K562 (cell line): ENCODE measurements around the gene RERG. TPM values are rescaled to one million over a fixed set of nuclear protein-coding genes. Genes with fewer than 3 reads are reported as not detected.

Experiments
- ATAC-seq: fragments of 200-7000 bp; cut with Tn5 transposase; 3 replicates; pipeline ENCODE4 v1.9.1; 2020; ENCODE audit warnings: moderate library complexity
- BruUV-seq: library from RNA; stranded (reverse); fragments of 400-500 nt; replicated peaks from 2 replicates; lab custom pipeline; 2021; lab: Mats Ljungman, UMichigan
- CTCF ChIA-PET: fragments of 300-600 bp; formaldehyde crosslinking; extraction: SDS; loops from one replicate; lab custom pipeline; 2021; ENCODE audit warnings: low intra/inter-chr PET ratio; lab: Yijun Ruan, JAX
- POLR2A ChIA-PET: fragments of 300-600, 350-650 bp; sonication (Branson Sonifier 250); formaldehyde crosslinking; extraction: SDS; loops from one replicate; lab custom pipeline; 2021; ENCODE audit warnings: antibody characterized with exemption, inconsistent platforms; lab: Yijun Ruan, JAX
- DNase-seq, 4 experiments: peaks; one replicate each; pipeline versions ENCODE4 v3.0.0 to v3.0.0-alpha.2; 2011 to 2018; ENCODE audit warnings: low spot score in 3 of 4, mixed read lengths in 3 of 4; ENCODE audit errors: extremely low read depth in 1 of 4
- FAIRE-seq: peaks from 2 replicates; lab custom pipeline; 2011; peaks lifted over from hg19 to GRCh38; lab: Jason Lieb, UNC
- H2AFZ ChIP-seq: 2 replicates; pipeline ENCODE4 v1.6.0; 2011; ENCODE audit warnings: low read depth, low read length, control low read depth, inconsistent platforms
- H3K27ac ChIP-seq: fragments of 200-600 bp; 3 replicates; pipeline ENCODE4 v1.8.0; 2011; ENCODE audit warnings: low read depth, mild to moderate bottlenecking, control low read depth, inconsistent platforms, low read length, moderate library complexity, mixed read lengths; ENCODE audit errors: extremely low read depth
- H3K27me3 ChIP-seq, 2 experiments: fragments of 300-600 bp in 1 of 2; 2 replicates in 1 of 2; 3 replicates in 1 of 2; pipeline versions ENCODE4 v1.6.0 to v1.8.0; 2011; ENCODE audit warnings: inconsistent platforms in 2 of 2, low read length in 2 of 2, mild to moderate bottlenecking in 1 of 2, mixed read lengths in 1 of 2, moderate library complexity in 1 of 2; ENCODE audit not compliant: control insufficient read depth in 2 of 2, insufficient read depth in 2 of 2
- H3K36me3 ChIP-seq: fragments of 300-600 bp; 3 replicates; pipeline ENCODE4 v1.8.0; 2011; ENCODE audit warnings: mild to moderate bottlenecking, low read length, inconsistent platforms; ENCODE audit not compliant: control insufficient read depth, insufficient read depth
- H3K4me1 ChIP-seq, 2 experiments: fragments of 200-600 bp in 1 of 2; replicated peaks in 1 of 2; 2 replicates in 1 of 2; 3 replicates in 1 of 2; pipeline versions ENCODE4 v1.5.1 to v1.8.0; 2011; ENCODE audit warnings: inconsistent platforms in 2 of 2, low read length in 2 of 2, mild to moderate bottlenecking in 1 of 2, mixed read lengths in 1 of 2, moderate library complexity in 1 of 2; ENCODE audit not compliant: control insufficient read depth in 2 of 2, insufficient read depth in 2 of 2
- H3K4me2 ChIP-seq: 2 replicates; pipeline ENCODE4 v1.6.1; 2011; ENCODE audit warnings: low read length, control low read depth, inconsistent platforms, mixed read lengths; ENCODE audit not compliant: insufficient read depth
- H3K4me3 ChIP-seq: fragments of 200-600 bp; sonication (generic), shearing (Covaris generic); 2 replicates; pipeline ENCODE4 v1.5.1; 2016; ENCODE audit warnings: control low read depth, inconsistent platforms
- H3K79me2 ChIP-seq: fragments of 200-600 bp; 3 replicates; pipeline ENCODE4 v1.8.0; 2011; ENCODE audit warnings: low read length, inconsistent platforms; ENCODE audit not compliant: control insufficient read depth, insufficient read depth
- H3K9ac ChIP-seq, 2 experiments: 2 replicates each; pipeline versions ENCODE4 v1.6.0 to v1.6.1; 2011; ENCODE audit warnings: low read depth in 2 of 2, low read length in 2 of 2, control low read depth in 1 of 2, inconsistent platforms in 1 of 2, mild to moderate bottlenecking in 1 of 2, mixed read lengths in 1 of 2; ENCODE audit not compliant: insufficient read depth in 1 of 2
- H3K9me1 ChIP-seq: one replicate; pipeline ENCODE4 v1.6.0; 2011; ENCODE audit warnings: inconsistent platforms, mild to moderate bottlenecking, low read length, moderate library complexity; ENCODE audit not compliant: control insufficient read depth, insufficient read depth
- H3K9me3 ChIP-seq: replicated peaks from 2 replicates; pipeline ENCODE4 v1.5.1; 2011; ENCODE audit warnings: low read depth, low read length, inconsistent platforms; ENCODE audit not compliant: control insufficient read depth, insufficient read depth
- H4K20me1 ChIP-seq: replicated peaks from 2 replicates; pipeline ENCODE4 v1.6.1; 2011; ENCODE audit warnings: low read length, inconsistent platforms, mixed read lengths; ENCODE audit not compliant: control insufficient read depth, insufficient read depth
- NFYB ChIP-seq: IDR thresholded peaks from 2 replicates; pipeline ENCODE4 v1.6.1; 2011; ENCODE audit warnings: mild to moderate bottlenecking, moderate library complexity; ENCODE audit not compliant: insufficient read length; ENCODE audit errors: extremely low read depth
- NR2C1 ChIP-seq, 2 experiments: fragments of 450-650 bp; IDR thresholded peaks; 2 replicates each; pipeline ENCODE4 v1.6.1; 2017; ENCODE audit warnings: mild to moderate bottlenecking in 2 of 2, antibody characterized with exemption in 1 of 2, inconsistent platforms in 1 of 2, missing compliant biosample characterization in 1 of 2, missing genetic modification characterization in 1 of 2
- PHF8 ChIP-seq: fragments of 200-600 bp; sonication (generic); IDR thresholded peaks from 2 replicates; pipeline ENCODE4 v1.6.1; 2012; ENCODE audit warnings: mixed run types, mild to moderate bottlenecking, inconsistent platforms, low read length, moderate library complexity, borderline replicate concordance
- SRSF3 ChIP-seq: fragments of 200-400 bp; formaldehyde crosslinking; IDR thresholded peaks from 2 replicates; pipeline ENCODE4 v1.6.1; 2016; ENCODE audit warnings: mild to moderate bottlenecking, low read length, moderate library complexity; ENCODE audit not compliant: insufficient read depth
- SUPT5H ChIP-seq: fragments of 450-650 bp; IDR thresholded peaks from 2 replicates; pipeline ENCODE4 v1.6.1; 2016
- ZEB2 ChIP-seq: fragments of 450-650 bp; IDR thresholded peaks from 2 replicates; pipeline ENCODE4 v1.6.1; 2016
- ZFX ChIP-seq: sonication (generic); formaldehyde crosslinking; IDR thresholded peaks from 2 replicates; pipeline ENCODE4 v1.8.0; 2022; ENCODE audit warnings: mild to moderate bottlenecking, missing genetic modification reagents, moderate library complexity
- WGBS: fragments of 100-300 bp; shearing (Covaris generic); methylation state at CpG from one replicate; pipeline ENCODE4 v1.1.6; 2016; ENCODE audit warnings: low coverage, mixed read lengths; ENCODE audit not compliant: insufficient coverage; ENCODE audit errors: missing lambda C conversion rate; 5-methylcytosine and 5-hydroxymethylcytosine counted together
- in situ Hi-C: fragments of 300-500 bp; cut with MboI; formaldehyde crosslinking; loops from 4 replicates; pipeline ENCODE4 v1.15.0; 2018; ENCODE audit warnings: inconsistent platforms, mixed read lengths
- intact Hi-C: fragments of 100-400 bp; cut with micrococcal nuclease; formaldehyde crosslinking; loops from 2 replicates; pipeline ENCODE4 v1.14.2; 2022
- polyA plus RNA-seq, 8 experiments: library from polyadenylated mRNA; depleted of rRNA in 4 of 8; stranded (reverse) in 5 of 8; unstranded in 3 of 8; fragments of >200 nt; fragmentation: Nextera tagmentation in 2 of 8; fragmentation: Illumina TruSeq in 1 of 8; extraction: Ambion mirVana in 2 of 8; extraction: Trizol in 1 of 8; gene quantifications; 2 replicates each; pipeline versions ENCODE4 v1.2.1 to v1.2.3, GENCODE V29; 2011 to 2014; ENCODE audit warnings: inconsistent platforms in 1 of 8, missing spikeins in 1 of 8
- total RNA-seq, 7 experiments: library from RNA; depleted of rRNA in 6 of 7; stranded (reverse); fragments of >200 nt in 6 of 7; fragmentation: Illumina TruSeq in 2 of 7; extraction: Trizol in 2 of 7; gene quantifications; 2 replicates each; pipeline versions ENCODE4 v1.2.1 to v1.2.3, GENCODE V29; 2011 to 2021; ENCODE audit warnings: low replicate concordance in 1 of 7
- TF ChIP-seq, protein P1 (sequence below): fragments of 450-650 bp; formaldehyde crosslinking; IDR thresholded peaks from 2 replicates; pipeline ENCODE4 v1.4.0; 2020; ENCODE audit warnings: mild to moderate bottlenecking, mixed read lengths

RERG gene
- total and polyA plus RNA-seq, 9 of the 15 experiments (the other 6 are each of a cell fraction or from before 2014, with no cell fraction given), result 2.2 to 7.3 (median 3.0) TPM

DNA sequence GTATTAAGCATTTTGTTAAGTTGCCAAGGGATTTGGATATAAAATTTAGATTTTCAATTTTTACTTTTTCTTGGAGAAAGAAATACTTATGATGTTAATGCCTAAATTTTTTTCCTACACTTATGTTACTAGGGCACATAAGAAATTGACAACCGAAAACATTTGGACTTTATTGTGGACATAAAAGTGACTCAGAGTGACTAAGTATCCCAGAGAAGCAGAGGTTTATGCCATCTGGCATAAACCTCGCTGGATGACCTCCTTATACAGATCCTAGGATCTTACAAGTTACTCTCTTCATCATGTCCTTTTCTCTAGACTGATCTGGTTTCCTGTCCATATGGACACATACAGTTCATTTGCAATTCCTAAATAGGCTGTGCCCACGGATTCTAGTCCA is 89.8 kb downstream of the RERG start:
- no peak for FAIRE-seq
- H3K9me3 ChIP-seq, result no peaks in the 10 kb centered on the region; the same call in 1 of the 2 replicates
- no peaks in the 10 kb centered on the region for H3K79me2 ChIP-seq
- H3K4me1 ChIP-seq, result no peaks in the 10 kb centered on the region
- ATAC-seq, result no peak
- no peak for DNase-seq
- CTCF ChIA-PET, result no interaction called here
- no TSS peak for BruUV-seq
- H2AFZ ChIP-seq, result no peak overlapping the region
- 2% methylated on average over 3 of the region's 3 CpGs for WGBS
- H3K4me3 ChIP-seq, result no peak overlapping the region
- no peak for TF ChIP-seq NR2C1 (IDR thresholded peaks at IDR 0.05)
- no peak for TF ChIP-seq NR2C1 (tag; IDR thresholded peaks at IDR 0.05)
- TF ChIP-seq NFYB, result no peak
- TF ChIP-seq SUPT5H, result no peak
- TF ChIP-seq, protein P1, sequence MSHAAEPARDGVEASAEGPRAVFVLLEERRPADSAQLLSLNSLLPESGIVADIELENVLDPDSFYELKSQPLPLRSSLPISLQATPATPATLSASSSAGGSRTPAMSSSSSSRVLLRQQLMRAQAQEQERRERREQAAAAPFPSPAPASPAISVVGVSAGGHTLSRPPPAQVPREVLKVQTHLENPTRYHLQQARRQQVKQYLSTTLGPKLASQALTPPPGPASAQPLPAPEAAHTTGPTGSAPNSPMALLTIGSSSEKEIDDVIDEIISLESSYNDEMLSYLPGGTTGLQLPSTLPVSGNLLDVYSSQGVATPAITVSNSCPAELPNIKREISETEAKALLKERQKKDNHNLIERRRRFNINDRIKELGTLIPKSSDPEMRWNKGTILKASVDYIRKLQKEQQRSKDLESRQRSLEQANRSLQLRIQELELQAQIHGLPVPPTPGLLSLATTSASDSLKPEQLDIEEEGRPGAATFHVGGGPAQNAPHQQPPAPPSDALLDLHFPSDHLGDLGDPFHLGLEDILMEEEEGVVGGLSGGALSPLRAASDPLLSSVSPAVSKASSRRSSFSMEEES (CRISPR knock-in tag), result no peak
- TF ChIP-seq SRSF3, result no peak
- no peak for TF ChIP-seq PHF8
- no peak for TF ChIP-seq ZFX (CRISPR knock-in tag)
- no peak for TF ChIP-seq ZEB2
- no peaks in the 10 kb centered on the region for H3K36me3 ChIP-seq
- POLR2A ChIA-PET, result no interaction called here
- no peak overlapping the region for H3K9ac ChIP-seq
- H3K9me1 ChIP-seq, result no peaks in the 10 kb centered on the region
- H3K27ac ChIP-seq, result no peak overlapping the region
- no peak overlapping the region for H3K4me2 ChIP-seq
- no peaks in the 10 kb centered on the region for H3K27me3 ChIP-seq
- intact Hi-C loops, result no loop called here
- in situ Hi-C loops, result no loop called here
- H4K20me1 ChIP-seq, result no peaks in the 10 kb centered on the region
